Pancreas (tissue), 10 donors: ENCODE data around the gene MYO1E. TPM values are rescaled to one million over a fixed set of nuclear protein-coding genes. Genes with fewer than 3 reads are reported as not detected.
A peak's percentile ranks its signal among the peaks of the same experiment; 100 is the strongest.

Source experiments
- ATAC-seq, 4 donors: fragments of 200-7000 bp; cut with Tn5 transposase; one replicate each; pipeline versions ENCODE4 v1.8.0 to v1.9.1; 2020; ENCODE audit warnings: mild to moderate bottlenecking in 4 of 4, moderate library complexity in 4 of 4
- DNase-seq, 6 donors: peaks; one replicate each; pipeline ENCODE4 v3.0.0-alpha.2; 2020
- FAIRE-seq: peaks from 2 replicates; lab custom pipeline; 2012; peaks lifted over from hg19 to GRCh38; lab: Jason Lieb, UNC
- H3K27ac ChIP-seq, 4 donors: fragments of 200-600 bp; sonication (generic); 1 replicate in 3 of 4; 2 replicates in 1 of 4; pipeline versions ENCODE4 v1.5.0 to v1.8.0; 2020
- H3K27me3 ChIP-seq, 4 donors: fragments of 200-600 bp; one replicate each; pipeline ENCODE4 v1.8.0; 2021
- H3K36me3 ChIP-seq, 3 donors: fragments of 200-600 bp; sonication (generic) in 1 of 3; one replicate each; pipeline versions ENCODE4 v1.5.0 to v1.8.0; 2020 to 2021
- H3K4me1 ChIP-seq, 3 donors: fragments of 200-600 bp; one replicate each; pipeline ENCODE4 v1.8.0; 2021
- H3K4me3 ChIP-seq, 4 donors: fragments of 200-600 bp; sonication (generic) in 2 of 4; one replicate each; pipeline versions ENCODE4 v1.5.0 to v1.8.0; 2020 to 2021
- H3K9me3 ChIP-seq, 4 donors: fragments of 200-600 bp; one replicate each; pipeline ENCODE4 v1.8.0; 2021
- CTCF ChIP-seq, 4 donors: fragments of 200-600 bp; sonication (generic) in 3 of 4; IDR thresholded peaks; one replicate each; pipeline versions ENCODE4 v1.5.0 to v1.8.0; 2021; ENCODE audit warnings: antibody characterized with exemption in 4 of 4
- WGBS, 2 donors: extraction: QIAGEN DNeasy Blood & Tissue Kit; methylation state at CpG; one replicate each; pipeline ENCODE4 v1.1.7; 2013; 5-methylcytosine and 5-hydroxymethylcytosine counted together
- intact Hi-C, 3 donors: fragments of 100-400 bp; cut with DNase I; formaldehyde crosslinking; loops; one replicate each; pipeline versions ENCODE4 v1.11.1 to v1.14.2; 2022
- polyA plus RNA-seq, 2 donors: library from polyadenylated mRNA; stranded (reverse); fragments of 200-250 nt; gene quantifications; one replicate each; pipeline ENCODE4 v1.2.3, GENCODE V29; 2013
- total RNA-seq, 6 donors: library from RNA; stranded (reverse); fragmentation: NEBNext Ultra II Directional in 4 of 6; extraction: Animal tissue kit (Norgen Biotek cat#: 25700) in 4 of 6; gene quantifications; one replicate each; pipeline versions ENCODE4 v1.2.1 to v1.2.4, GENCODE V29; 2021 to 2023
- donor health status: healthy with polysubstance abuse.
- donor health status: DM: no; HTN: no; CAD: no; lungs with moderate emphysema.
- donor health status: DM: no; HTN: no; CAD: no.
- donor health status: control.
- donor health status: control.
- donor health status: Bipolar disorder and iron deficiency.
- donor health status: DM: yes; HTN: yes; CAD: no.
- donor health status: DM: no; HTN: no; CAD: no.
- donor health status: DM: no; HTN: no; CAD: no.
- donor health status: DM: yes; HTN: yes; CAD: no.

MYO1E gene
- total and polyA plus RNA-seq, 8 donors: 7.8 to 81.1 (median 25.6) TPM

GRCh38 chr15:59250249-59250648, 122.4 kb downstream of the MYO1E start:
- no peaks in the 10 kb centered on the region for H3K9me3 ChIP-seq
- DNase-seq (no peak), ATAC-seq (no peak), FAIRE-seq (no peak)
- no peak overlapping the region for H3K27ac ChIP-seq
- no peak for TF ChIP-seq CTCF (IDR thresholded peaks at IDR 0.05)
- H3K27me3 ChIP-seq: no peaks in the 10 kb centered on the region
- peaks cover 0 to 6% (median 0%) of the 10 kb centered on the region in 3 donors for H3K4me1 ChIP-seq
- H3K36me3 ChIP-seq: no peaks in the 10 kb centered on the region
- intact Hi-C loops: no loop called here
- WGBS, 2 donors: 92 to 94% methylated on average over 13 of the region's 13 CpGs
- no peak overlapping the region for H3K4me3 ChIP-seq

DNA sequence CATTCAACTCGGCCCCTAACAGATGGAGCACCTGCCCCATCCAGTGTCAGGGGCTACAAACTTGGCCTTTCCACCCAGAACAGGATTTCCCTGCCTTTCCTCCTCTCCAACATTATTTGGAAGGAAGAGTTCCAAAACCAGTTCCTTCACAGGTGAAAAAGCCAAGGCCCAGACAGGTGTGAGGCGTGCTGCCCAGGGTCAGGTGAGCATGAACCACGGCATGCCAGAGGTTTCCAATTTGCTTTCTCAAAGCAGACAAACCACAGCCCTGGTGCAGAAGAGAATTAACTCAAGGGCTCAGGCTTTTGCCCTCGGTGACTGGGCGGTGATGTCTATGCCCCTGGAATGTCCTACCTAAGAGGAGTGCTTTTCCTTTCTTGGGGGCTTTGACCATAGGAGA, 122.9 kb downstream of the MYO1E start:
- no peak for FAIRE-seq
- no peak overlapping the region for H3K27ac ChIP-seq
- no peaks in the 10 kb centered on the region for H3K27me3 ChIP-seq
- no peaks in the 10 kb centered on the region for H3K9me3 ChIP-seq
- H3K4me3 ChIP-seq: no peak overlapping the region
- 76 to 83% methylated on average over 5 of the region's 5 CpGs for WGBS, 2 donors
- H3K36me3 ChIP-seq: no peaks in the 10 kb centered on the region
- no peak for DNase-seq
- intact Hi-C loops: loop anchor here in 2 of 3 donors (10.0 kb wide), 1 partner anchor 245 kb away; no protein-coding TSS in a partner anchor
- ATAC-seq: no peak
- H3K4me1 ChIP-seq: peaks cover 0 to 6% (median 0%) of the 10 kb centered on the region in 3 donors
- no peak for TF ChIP-seq CTCF (IDR thresholded peaks at IDR 0.05)

GRCh38 chr15:59247364-59247763, 125.3 kb downstream of the MYO1E start:
- FAIRE-seq: no peak
- intact Hi-C loops: loop anchor here in 2 of 3 donors (10.0 kb wide), 1 partner anchor 247 kb away; no protein-coding TSS in a partner anchor
- 3 to 24% methylated on average over 2 of the region's 2 CpGs for WGBS, 2 donors

GRCh38 chr15:59245559-59245958, 127.1 kb downstream of the MYO1E start:
- WGBS, 2 donors: 69 to 75% methylated on average over 2 of the region's 2 CpGs
- H3K36me3 ChIP-seq: no peaks in the 10 kb centered on the region
- no peaks in the 10 kb centered on the region for H3K9me3 ChIP-seq
- DNase-seq (no peak), ATAC-seq (no peak), FAIRE-seq (no peak)
- intact Hi-C loops: loop anchor here in 2 of 3 donors (10.0 kb wide), 1 partner anchor 249 kb away; no protein-coding TSS in a partner anchor
- H3K27me3 ChIP-seq: no peaks in the 10 kb centered on the region
- H3K4me1 ChIP-seq: peaks cover 0 to 2% (median 0%) of the 10 kb centered on the region in 3 donors
- H3K4me3 ChIP-seq: no peak overlapping the region
- H3K27ac ChIP-seq: no peak overlapping the region
- no peak for TF ChIP-seq CTCF (IDR thresholded peaks at IDR 0.05)

More at GRCh38 chr15:59247364-59247763, 125.3 kb downstream of the MYO1E start:
- Histone ChIP-seq H3K9me3 (no peaks in the 10 kb centered on the region), H3K4me3 (no peak overlapping the region), H3K4me1 (peaks cover 0 to 6% (median 0%) of the 10 kb centered on the region in 3 donors), H3K27ac (no peak overlapping the region), H3K27me3 (no peaks in the 10 kb centered on the region), H3K36me3 (no peaks in the 10 kb centered on the region)
- DNase-seq (peak in 3 of 6 donors; percentile 23 to 56 (median 30)), ATAC-seq (peak; percentile 76 to 91 (median 86))
- peak; percentile 20 to 41 (median 32) for TF ChIP-seq CTCF (IDR thresholded peaks at IDR 0.05)

DNA sequence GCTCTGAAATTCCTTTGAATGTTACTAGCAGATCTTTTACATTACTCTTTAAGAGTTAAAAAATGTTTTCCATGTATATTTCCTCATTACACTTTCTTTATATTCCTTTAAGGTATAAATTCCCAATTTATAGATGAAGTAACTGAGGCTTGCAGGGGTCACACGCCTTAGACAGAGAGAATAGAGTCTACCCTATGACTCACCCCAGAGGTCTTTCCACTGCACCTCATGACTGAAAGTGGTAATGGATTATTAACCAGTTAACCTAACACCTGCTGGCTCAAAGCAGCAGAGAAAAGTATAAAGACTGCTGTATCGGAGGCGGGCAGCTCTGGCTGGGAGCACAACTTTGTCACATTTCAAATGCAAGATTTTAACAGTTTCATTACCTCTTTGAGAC, 128.3 kb downstream of the MYO1E start:
- intact Hi-C loops: loop anchor here in 2 of 3 donors (10.0 kb wide), 1 partner anchor 250 kb away; no protein-coding TSS in a partner anchor
- no peak for TF ChIP-seq CTCF (IDR thresholded peaks at IDR 0.05)
- ATAC-seq: peak in 1 of 4 donors; percentile 54
- no peak for FAIRE-seq
- DNase-seq: no peak
- H3K9me3 ChIP-seq: no peaks in the 10 kb centered on the region
- no peaks in the 10 kb centered on the region for H3K27me3 ChIP-seq
- 80 to 84% methylated on average over 3 of the region's 3 CpGs for WGBS, 2 donors
- no peak overlapping the region for H3K4me3 ChIP-seq
- H3K4me1 ChIP-seq: peaks cover 0 to 2% (median 0%) of the 10 kb centered on the region in 3 donors
- H3K36me3 ChIP-seq: no peaks in the 10 kb centered on the region
- no peak overlapping the region for H3K27ac ChIP-seq
